Measurements from ENCODE around the gene PKM.

The PKM gene

DNA sequence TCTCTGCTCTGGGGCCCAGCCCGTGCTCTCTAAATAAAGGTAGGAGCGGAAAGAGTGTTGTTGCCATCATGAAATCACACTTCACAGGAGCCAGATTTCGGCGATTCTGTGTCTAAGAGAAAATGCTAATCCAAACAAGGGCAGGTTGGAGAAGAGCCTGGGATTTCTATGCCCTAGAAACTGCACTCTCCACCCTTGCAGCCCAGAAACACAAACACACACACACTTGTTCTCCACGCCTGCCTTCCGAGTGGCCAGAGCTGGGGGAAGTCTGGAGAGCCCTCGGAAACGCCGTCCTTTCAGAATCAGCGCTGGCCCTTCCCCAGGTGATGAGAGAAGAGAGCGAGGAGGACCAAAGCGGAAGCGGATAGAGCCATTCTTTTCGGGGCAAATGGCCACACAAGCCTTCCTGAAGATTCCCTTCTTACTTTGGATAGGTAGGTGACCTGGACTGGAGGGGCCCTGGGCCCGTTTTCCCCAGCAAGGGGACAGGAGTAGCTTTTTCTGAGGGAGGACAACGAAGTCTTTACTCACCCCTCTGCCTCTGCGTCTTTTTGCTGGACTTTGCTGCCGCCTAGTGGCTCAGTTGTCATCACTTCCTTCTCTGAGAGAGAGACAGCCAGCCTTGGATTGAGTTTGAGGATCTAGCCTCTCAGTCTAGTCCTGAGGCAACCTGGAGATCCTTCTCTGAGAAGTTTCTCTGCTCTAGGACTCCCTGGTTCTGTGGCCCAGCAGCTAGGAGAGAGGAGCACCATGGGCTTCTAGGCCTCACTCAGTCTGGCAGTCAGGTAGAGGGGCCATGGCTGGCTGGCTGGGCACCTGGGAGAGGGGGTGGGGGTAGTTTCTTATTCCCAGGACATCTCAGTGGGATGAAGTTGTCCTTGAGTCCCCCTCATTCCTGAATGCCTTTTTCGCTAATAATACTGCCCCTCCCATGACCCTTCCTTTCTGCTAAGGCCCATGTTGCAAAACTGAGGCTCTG lies 75.1 kb downstream of the PKM start:
- DNase-seq (ENCODE audit: low read depth) = peak; percentile 71

DNA sequence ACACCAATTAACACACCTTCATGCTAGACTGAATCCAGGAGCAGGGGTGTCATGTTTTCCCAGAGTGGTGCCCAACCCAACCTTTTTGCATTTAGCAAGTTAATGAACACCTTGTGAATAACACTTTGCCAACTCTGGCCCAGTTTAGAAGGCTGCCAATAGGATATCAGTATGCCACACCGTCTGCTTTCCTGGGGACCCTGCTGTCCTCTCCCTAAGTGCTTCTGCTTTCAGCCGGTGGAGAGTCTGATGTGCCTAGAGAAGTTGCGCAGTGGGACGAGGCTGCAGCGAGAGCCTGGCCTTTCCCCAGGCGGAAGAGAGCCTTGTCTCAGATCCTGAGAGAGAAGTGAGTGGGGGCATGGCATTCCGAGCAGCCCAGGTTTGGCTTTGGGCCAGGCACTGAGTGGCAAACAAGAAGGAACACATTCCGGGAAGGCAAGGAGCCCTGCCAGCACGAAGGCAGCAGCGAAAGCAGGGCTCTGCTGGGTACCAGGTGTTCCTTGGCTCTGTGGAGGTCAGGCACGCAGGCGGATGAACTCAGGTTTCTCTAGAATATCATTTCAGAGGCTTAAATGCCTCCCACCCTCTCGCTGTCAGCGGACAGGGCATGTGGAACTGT lies 75.9 kb downstream of the PKM start:
- DNase-seq (ENCODE audit: low read depth) = no peak

DNA sequence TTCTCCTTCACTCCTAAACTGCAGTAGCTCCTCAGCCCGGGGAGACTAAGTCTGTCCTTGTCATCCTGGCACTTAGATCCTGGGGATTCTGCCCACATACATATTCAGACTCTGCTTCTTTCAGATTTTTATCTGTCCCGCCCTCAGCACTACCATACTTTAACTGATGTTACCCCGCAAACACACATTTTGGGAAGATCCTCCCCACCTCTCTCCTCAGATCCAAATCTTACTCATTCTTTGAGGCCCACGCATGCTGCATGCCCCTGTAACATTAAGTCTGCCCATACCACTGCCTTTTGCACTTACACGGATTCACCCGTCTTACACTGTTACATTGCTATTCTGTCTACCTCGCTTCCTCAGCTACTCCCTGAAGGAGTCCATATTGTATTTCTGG lies 76.7 kb downstream of the PKM start:
- DNase-seq (ENCODE audit: low read depth) = no peak

DNA sequence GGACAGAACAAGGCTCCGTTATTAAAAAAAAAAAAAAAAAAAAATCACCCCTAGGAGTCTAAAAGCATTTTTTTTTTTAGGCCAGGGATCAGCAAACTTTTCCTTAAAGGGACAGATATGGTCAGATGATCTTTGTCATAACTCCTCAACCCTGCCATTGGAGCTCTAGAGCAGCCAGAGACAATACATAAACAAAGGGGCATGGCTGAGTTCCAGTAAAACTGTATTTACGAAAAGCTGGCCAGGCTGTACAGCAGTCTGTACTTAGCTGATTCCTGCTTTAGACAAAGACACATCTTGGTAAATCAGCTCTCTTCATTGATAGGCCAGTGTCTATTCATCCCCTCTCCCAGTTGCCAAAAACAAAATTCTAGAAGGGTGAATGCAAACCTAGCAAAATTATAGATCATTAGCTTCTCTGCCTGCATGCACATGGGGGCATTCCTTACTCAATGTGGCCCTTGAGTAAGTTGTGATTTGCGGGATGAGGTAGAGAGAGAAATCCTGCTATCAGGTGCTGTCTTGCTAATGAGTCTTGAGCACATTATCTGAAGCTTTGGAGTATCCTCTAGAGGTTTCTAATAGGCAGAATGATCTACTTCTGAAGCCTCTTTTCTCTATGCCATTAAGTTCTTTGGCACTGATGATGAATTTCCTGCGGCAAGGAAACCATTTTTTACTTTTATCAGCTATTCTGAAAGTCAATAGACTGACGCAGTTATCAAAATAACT lies 77.6 kb downstream of the PKM start:
- no peak for DNase-seq (ENCODE audit: low read depth)

Data from stimulated activated CD8-positive, alpha-beta memory T cell treated with anti-CD3 and anti-CD28 coated beads, Interleukin-15, amount 100 ng/mL, for 1 hour (primary cell).